GM12878 (cell line): ENCODE measurements around the gene ETF1. TPM values are rescaled to one million over a fixed set of nuclear protein-coding genes. Genes with fewer than 3 reads are reported as not detected.

ENCODE experiments used
- ATAC-seq: fragments of 200-7000 bp; cut with Tn5 transposase; 3 replicates; pipeline ENCODE4 v1.9.1; 2020; ENCODE audit warnings: mild to moderate bottlenecking, moderate library complexity
- BruUV-seq: library from RNA; stranded (reverse); fragments of 400-500 nt; replicated peaks from 2 replicates; lab custom pipeline; 2021; lab: Mats Ljungman, UMichigan
- CTCF ChIA-PET: fragments of 300-600 bp; sonication (Branson Sonifier 250); formaldehyde crosslinking; extraction: SDS; loops from one replicate; lab custom pipeline; 2021; ENCODE audit warnings: inconsistent platforms; lab: Yijun Ruan, JAX
- POLR2A ChIA-PET: fragments of 350-600 bp; formaldehyde crosslinking; extraction: SDS; loops from one replicate; lab custom pipeline; 2021; ENCODE audit warnings: inconsistent platforms; lab: Charles Lee
- RAD21 ChIA-PET: fragments of 300-600 bp; sonication (Branson Sonifier 250); formaldehyde crosslinking; loops from one replicate; lab custom pipeline; 2023; ENCODE audit warnings: antibody characterized with exemption; ENCODE audit not compliant: unreplicated experiment; lab: Charles Lee
- SMC1A ChIA-PET: fragments of 300-600 bp; sonication (Branson Sonifier 250); formaldehyde crosslinking; loops from one replicate; lab custom pipeline; 2023; ENCODE audit not compliant: unreplicated experiment, uncharacterized antibody; lab: Charles Lee
- DNase-seq: peaks from one replicate; pipeline ENCODE4 v3.0.0-alpha.2; 2011; ENCODE audit warnings: low read depth, low spot score
- FAIRE-seq: peaks from 3 replicates; lab custom pipeline; 2011; peaks lifted over from hg19 to GRCh38; lab: Jason Lieb, UNC
- H2AFZ ChIP-seq: 2 replicates; pipeline ENCODE4 v1.6.0; 2011; ENCODE audit warnings: low read depth, low read length, control low read depth; ENCODE audit not compliant: control insufficient read depth
- H3K27ac ChIP-seq: 2 replicates; pipeline ENCODE4 v1.5.1; 2011; ENCODE audit warnings: control low read depth; ENCODE audit not compliant: control insufficient read depth, insufficient read depth
- H3K27me3 ChIP-seq, 2 experiments: replicated peaks in 1 of 2; 2 replicates each; pipeline versions ENCODE4 v1.6.0 to v1.6.1; 2011; ENCODE audit warnings: low read length in 1 of 2; ENCODE audit not compliant: control insufficient read depth in 2 of 2, insufficient read depth in 2 of 2
- H3K36me3 ChIP-seq, 2 experiments: 2 replicates each; pipeline ENCODE4 v1.5.1; 2011; ENCODE audit warnings: low read length in 1 of 2; ENCODE audit not compliant: control insufficient read depth in 2 of 2, insufficient read depth in 2 of 2
- H3K4me1 ChIP-seq: 2 replicates; pipeline ENCODE4 v1.6.1; 2011; ENCODE audit warnings: mild to moderate bottlenecking, low read length, moderate library complexity, mixed read lengths; ENCODE audit not compliant: control insufficient read depth, insufficient read depth
- H3K4me2 ChIP-seq: 2 replicates; pipeline ENCODE4 v1.6.0; 2011; ENCODE audit warnings: control low read depth; ENCODE audit not compliant: control insufficient read depth, insufficient read depth
- H3K4me3 ChIP-seq: fragments of 200-600 bp; sonication (generic); 2 replicates; pipeline ENCODE4 v1.5.1; 2016
- H3K79me2 ChIP-seq: 2 replicates; pipeline ENCODE4 v1.6.0; 2011; ENCODE audit warnings: low read length; ENCODE audit not compliant: control insufficient read depth, insufficient read depth
- H3K9ac ChIP-seq: 2 replicates; pipeline ENCODE4 v1.8.0; 2011; ENCODE audit warnings: low read length, control low read depth, mixed read lengths; ENCODE audit not compliant: control insufficient read depth, insufficient read depth
- H3K9me3 ChIP-seq: replicated peaks from 3 replicates; pipeline ENCODE4 v1.5.1; 2011; ENCODE audit warnings: mild to moderate bottlenecking, low read length; ENCODE audit not compliant: control insufficient read depth, insufficient read depth
- H4K20me1 ChIP-seq: 2 replicates; pipeline ENCODE4 v1.6.0; 2011; ENCODE audit not compliant: control insufficient read depth, insufficient read depth
- ATF2 ChIP-seq: IDR thresholded peaks from 2 replicates; pipeline ENCODE4 v1.6.1; 2012; ENCODE audit warnings: low read length, inconsistent platforms
- RFX5 ChIP-seq: IDR thresholded peaks from 2 replicates; pipeline ENCODE4 v1.6.1; 2011; ENCODE audit warnings: low read depth, low read length, improper control_type of control experiment
- SMAD5 ChIP-seq: IDR thresholded peaks from 2 replicates; pipeline ENCODE4 v1.6.1; 2016; ENCODE audit warnings: antibody characterized with exemption, low read depth
- SPI1 ChIP-seq: IDR thresholded peaks from 2 replicates; pipeline ENCODE4 v1.6.1; 2011; ENCODE audit warnings: low read depth, mild to moderate bottlenecking, low read length, moderate library complexity, borderline replicate concordance; ENCODE audit not compliant: insufficient read depth
- SREBF1 ChIP-seq: IDR thresholded peaks from 2 replicates; pipeline ENCODE4 v1.6.1; 2012; ENCODE audit warnings: mild to moderate bottlenecking, low read length
- WGBS: methylation state at CpG from one replicate; pipeline ENCODE4 v1.1.6; 2016; ENCODE audit warnings: low lambda C conversion rate; ENCODE audit not compliant: insufficient replicate concordance, insufficient coverage; ENCODE audit errors: missing lambda C conversion rate; 5-methylcytosine and 5-hydroxymethylcytosine counted together
- in situ Hi-C: fragments of 300-500 bp; cut with MboI; formaldehyde crosslinking; loops from 9 replicates; pipeline ENCODE4 v1.14.3; 2018; ENCODE audit warnings: mixed read lengths
- intact Hi-C: fragments of 100-400 bp; cut with micrococcal nuclease; formaldehyde crosslinking; loops from one replicate; pipeline ENCODE4 v1.14.2; 2022; ENCODE audit not compliant: unreplicated experiment
- polyA plus RNA-seq, 11 experiments: library from polyadenylated mRNA; depleted of rRNA in 4 of 11; unstranded in 6 of 11; stranded (reverse) in 5 of 11; fragments of >200 nt; fragmentation: Nextera tagmentation in 4 of 11; fragmentation: Illumina TruSeq in 1 of 11; extraction: Ambion mirVana in 4 of 11; extraction: Trizol in 1 of 11; gene quantifications; 1 replicate in 1 of 11; 2 replicates in 10 of 11; pipeline versions ENCODE4 v1.2.1 to v1.2.3, GENCODE V29; 2011 to 2016; ENCODE audit warnings: inconsistent platforms in 2 of 11, missing spikeins in 2 of 11, low read depth in 1 of 11
- total RNA-seq, 4 experiments: library from RNA; depleted of rRNA in 3 of 4; stranded (reverse); fragments of >200 nt in 3 of 4; fragmentation: Illumina TruSeq in 1 of 4; extraction: Trizol in 1 of 4; gene quantifications; 2 replicates each; pipeline versions ENCODE4 v1.2.1 to v1.2.3, GENCODE V29; 2013 to 2021

ETF1 gene
- total and polyA plus RNA-seq, 10 of the 15 experiments (the other 5 are each of a cell fraction or from before 2014, with no cell fraction given), result 29.8 to 145 (median 108) TPM

GRCh38 chr5:138470322-138471051, 72.5 kb downstream of the ETF1 start:
- Histone ChIP-seq H3K9me3 (no peaks in the 10 kb centered on the region), H4K20me1 (no peaks in the 10 kb centered on the region), H3K27me3 (peaks cover 0 to 6% of the 10 kb centered on the region in 2 experiments; a peak in 1 of 4 replicates), H2AFZ (no peak overlapping the region), H3K9ac (no peak overlapping the region), H3K4me2 (no peak overlapping the region), H3K36me3 (no peaks in the 10 kb centered on the region; a peak in 1 of 4 replicates), H3K4me3 (no peak overlapping the region), H3K4me1 (peaks cover 5% of the 10 kb centered on the region), H3K79me2 (no peaks in the 10 kb centered on the region), H3K27ac (no peak overlapping the region)
- TF ChIP-seq SPI1 (no peak), SMAD5 (no peak), SREBF1 (no peak), ATF2 (no peak), RFX5 (no peak)
- DNase-seq, result no peak
- in situ Hi-C loops, result no loop called here
- BruUV-seq, result no TSS peak
- no peak for FAIRE-seq
- ChIA-PET RAD21 (no interaction called here), SMC1A (interaction anchor here (1.0 to 2.0 kb wide), 3 partner anchors 11 to 38 kb away, joined by 3 to 7 read pairs (median 3); no protein-coding TSS in a partner anchor), CTCF (interaction anchor here (1.0 kb wide), 1 partner anchor 77 kb away, joined by 5 read pairs; no protein-coding TSS in a partner anchor), POLR2A (interaction anchor here (0.9 kb wide), 1 partner anchor 11 kb away, joined by 5 read pairs; no protein-coding TSS in a partner anchor)
- WGBS, result 44% methylated on average over 3 of the region's 3 CpGs
- no peak for ATAC-seq
- intact Hi-C loops, result loop anchor here (1.0 kb wide), 1 partner anchor 11 kb away; no protein-coding TSS in a partner anchor
